NB4 (cell line): ENCODE results near the gene MPZL3.

ENCODE experiments used
- CTCF ChIP-seq: IDR thresholded peaks from one replicate; pipeline ENCODE4 v1.5.1; 2012; ENCODE audit warnings: low read depth, low read length
- MAX ChIP-seq: IDR thresholded peaks from 2 replicates; pipeline ENCODE4 v1.6.1; 2011; ENCODE audit warnings: low read depth, low read length
- MYC ChIP-seq: IDR thresholded peaks from 2 replicates; pipeline ENCODE4 v1.6.1; 2011; ENCODE audit warnings: low read depth, low read length
- POLR2A ChIP-seq: IDR thresholded peaks from 2 replicates; pipeline ENCODE4 v1.6.1; 2011; ENCODE audit warnings: mild to moderate bottlenecking; ENCODE audit not compliant: insufficient read length; ENCODE audit errors: extremely low read depth

GRCh38 chr11:118231461-118231860, 20.7 kb downstream of the MPZL3 start:
- TF ChIP-seq POLR2A (no peak), CTCF (no peak), MAX (no peak), MYC (no peak)
